HG03060 (cell line): ENCODE data around the gene NR3C1.

Source experiments
- ATAC-seq: cut with Tn5 transposase; IDR thresholded peaks from one replicate; pipeline ENCODE4 v1.9.1; 2021; ENCODE audit warnings: low read depth, moderate number of reproducible peaks; ENCODE audit not compliant: unreplicated experiment

Gene NR3C1

DNA sequence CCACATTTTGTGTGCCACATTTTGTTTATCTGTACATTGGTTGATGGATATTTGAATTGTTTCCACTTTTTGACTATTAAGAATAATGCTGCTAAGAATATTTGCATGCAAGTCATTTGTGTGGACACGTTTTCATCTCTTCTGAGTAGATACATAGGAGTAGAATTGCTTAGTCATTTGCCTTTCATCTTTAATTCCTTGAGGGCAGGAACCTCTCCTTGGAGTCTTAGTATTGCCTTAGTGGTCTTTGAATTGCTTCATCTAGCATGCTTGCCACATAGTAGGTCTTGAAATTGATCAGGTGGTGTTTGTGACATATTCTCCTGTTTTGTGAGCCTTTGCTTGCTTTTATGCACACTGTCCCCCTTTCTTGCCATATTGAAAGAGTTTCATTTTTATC lies 128.5 kb downstream of the NR3C1 start:
- no peak for ATAC-seq

DNA sequence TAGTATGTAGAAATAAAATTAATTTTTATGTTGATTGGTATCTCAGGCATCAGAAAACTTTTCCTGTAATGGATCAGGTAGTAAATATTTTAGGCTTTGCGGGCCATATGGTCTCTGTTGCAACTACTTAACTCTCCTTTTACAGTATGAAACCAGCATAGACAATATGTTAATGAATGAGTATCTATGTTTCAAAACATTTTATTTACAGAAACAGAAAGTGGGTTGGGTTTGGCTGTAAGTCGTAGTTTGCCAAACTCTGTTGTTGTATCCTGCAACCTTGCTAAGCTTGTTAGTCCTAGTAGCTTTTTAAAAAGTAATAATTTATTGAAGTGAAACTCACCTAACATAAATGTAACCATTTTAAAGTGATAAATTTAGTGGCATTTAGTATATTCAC lies 132.1 kb downstream of the NR3C1 start:
- ATAC-seq, result no peak

DNA sequence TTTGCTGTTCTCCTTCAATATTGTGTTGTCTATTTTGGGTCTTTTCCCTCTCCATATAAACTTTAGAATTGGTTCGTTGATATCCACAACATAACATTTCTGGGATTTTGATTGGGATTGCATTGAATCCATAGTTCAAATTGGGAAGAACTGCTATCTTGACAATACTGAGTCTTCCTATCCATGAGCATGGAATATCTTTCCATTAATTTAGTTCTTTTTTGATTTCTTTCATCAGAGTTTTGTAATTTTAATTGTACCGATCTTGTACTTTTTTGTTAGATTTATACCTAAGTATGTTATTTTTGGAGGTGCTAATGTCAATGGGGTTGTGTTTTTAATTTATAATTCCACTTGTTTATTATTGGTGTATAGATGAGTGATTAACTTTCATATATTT lies 135.1 kb downstream of the NR3C1 start:
- no peak for ATAC-seq

DNA sequence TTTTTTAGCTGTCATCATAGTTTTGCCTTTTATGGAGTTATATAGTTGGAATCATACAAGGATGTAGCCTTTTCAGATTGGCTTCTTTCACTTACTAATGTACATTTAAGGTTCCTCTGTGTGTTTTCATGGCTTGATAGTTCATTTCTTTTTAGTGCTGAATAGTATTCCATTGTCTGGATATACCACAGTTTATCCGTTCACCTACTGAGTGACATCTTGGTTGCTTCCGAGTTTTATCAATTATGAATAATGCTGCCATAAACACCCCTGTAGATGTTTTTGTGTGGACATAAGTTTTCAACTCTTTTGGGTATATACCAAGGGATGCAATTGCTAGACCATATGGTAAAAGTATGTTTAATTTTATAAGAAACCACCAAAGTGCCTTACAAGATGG lies 136.3 kb downstream of the NR3C1 start:
- ATAC-seq, result no peak

DNA sequence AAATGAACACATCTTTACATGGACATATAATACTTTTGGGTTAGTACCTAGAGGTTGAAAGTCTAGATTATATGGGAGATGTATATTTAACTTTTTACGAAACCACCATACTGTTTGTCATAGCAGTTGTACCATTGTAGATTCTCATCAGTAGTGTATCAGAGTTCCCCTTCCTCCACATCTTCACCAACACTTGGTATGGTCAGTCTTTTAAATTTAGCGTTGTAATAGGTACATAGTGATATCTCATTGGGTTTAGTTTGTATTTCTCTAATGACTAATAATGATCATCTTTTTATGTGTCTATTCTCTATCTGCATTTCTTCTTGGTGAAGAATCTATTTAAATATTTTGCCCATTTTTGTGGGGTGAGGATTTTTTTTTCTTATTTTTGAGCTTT lies 137.5 kb downstream of the NR3C1 start:
- ATAC-seq, result no peak

DNA sequence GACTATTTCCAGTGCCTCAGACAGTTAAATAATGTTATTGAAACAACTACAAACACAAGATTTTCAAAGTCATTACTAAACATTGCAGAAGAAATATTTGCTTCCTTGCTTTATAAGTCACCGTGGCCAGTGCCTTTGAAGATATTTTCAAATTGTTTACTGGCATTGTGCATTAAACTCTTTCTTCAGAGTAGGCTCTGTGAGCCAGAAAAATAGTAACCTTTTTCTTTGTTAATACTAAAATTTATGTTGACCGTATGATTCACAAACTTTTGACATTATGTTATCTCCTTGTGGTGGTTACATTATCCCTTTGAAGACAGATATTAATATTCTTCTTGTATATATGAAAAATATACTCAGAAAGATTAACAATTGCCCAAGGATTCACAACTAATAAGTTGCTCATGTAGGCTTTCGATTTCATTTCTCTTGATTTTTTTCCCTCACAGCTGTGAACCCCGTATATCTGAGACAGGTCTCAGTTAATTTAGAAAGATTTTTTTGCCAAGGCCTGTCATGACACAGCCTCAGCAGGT lies 140.1 kb downstream of the NR3C1 start:
- no peak for ATAC-seq

DNA sequence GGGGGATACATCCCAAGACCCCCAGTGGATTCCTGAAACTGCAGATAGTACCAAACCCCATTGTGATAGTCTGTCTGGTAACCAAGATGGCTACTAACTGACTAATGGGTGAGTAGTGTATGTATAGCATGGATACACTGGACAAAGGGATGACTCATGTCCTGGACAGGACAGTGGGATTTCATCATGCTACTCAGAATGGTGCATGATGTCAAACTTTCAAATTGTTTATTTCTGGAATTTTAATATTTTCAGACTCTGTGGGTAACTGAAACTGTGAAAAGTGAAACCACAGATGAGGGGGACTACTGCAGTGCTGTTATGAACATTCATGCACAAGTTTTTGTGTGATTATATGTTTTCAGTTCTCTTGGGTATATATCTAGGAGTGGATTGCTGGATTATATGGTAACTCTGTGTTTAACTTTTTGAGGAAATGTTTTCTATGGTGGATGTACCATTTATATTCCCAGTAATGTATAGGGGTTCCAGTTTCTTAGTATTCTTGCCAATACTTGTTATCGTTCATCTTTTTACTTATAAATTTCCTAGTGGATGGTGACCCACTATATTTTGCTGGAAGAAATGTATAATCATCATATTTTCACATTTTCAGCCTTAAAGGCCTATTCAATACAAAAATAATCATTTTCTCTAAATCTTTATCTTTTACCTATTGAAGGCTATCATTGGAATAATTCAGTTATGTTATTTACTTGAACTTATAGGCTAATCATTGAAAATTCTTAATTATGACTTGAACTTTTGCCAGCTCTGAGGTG lies 140.9 kb downstream of the NR3C1 start:
- no peak for ATAC-seq

DNA sequence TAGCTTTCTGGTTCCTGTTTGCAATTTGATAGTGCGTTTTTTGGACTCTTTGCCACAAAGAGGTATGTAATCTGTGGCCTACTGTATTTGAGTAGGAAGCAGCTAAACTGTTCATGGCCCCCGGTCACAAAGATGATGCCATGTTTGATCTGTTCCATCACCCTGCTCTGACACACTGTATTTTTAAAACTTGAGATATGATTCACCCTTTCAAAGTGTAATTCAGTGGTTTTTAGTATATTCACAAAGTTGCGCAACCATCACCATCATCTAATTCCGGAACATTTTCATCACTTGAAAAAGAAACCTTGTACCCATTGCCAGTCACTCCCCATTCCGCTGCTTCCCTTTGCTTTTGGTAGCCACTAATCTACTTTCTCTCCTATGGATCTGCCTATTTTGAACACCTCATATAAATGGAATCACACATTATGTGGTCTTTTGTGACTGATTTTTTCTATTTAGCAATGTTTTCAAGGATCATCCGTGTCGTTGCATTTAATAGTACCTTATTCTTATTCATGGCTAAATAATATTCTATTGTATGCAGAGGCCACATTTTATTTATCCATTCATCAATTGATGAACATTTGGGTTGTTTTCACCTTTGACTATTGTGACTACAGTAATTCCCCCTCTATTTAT lies 141.6 kb downstream of the NR3C1 start:
- no peak for ATAC-seq

DNA sequence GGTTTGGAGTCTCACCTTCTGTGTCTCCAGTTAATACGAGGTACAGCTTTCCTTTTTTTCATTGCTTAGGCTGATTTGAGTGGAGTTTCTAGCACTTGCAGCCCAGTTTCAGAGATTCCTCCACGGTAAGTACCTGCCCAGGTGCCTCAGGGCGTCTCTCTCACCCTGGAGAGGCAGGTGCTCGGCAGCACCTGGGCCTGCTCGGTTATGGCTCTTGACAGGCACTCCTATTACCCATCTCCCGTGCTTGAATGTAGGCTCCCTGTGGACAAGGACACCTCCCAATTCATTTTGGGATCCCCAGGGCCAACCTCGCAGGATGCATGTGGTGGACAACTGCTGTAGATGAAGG lies 144.3 kb downstream of the NR3C1 start:
- no peak for ATAC-seq

DNA sequence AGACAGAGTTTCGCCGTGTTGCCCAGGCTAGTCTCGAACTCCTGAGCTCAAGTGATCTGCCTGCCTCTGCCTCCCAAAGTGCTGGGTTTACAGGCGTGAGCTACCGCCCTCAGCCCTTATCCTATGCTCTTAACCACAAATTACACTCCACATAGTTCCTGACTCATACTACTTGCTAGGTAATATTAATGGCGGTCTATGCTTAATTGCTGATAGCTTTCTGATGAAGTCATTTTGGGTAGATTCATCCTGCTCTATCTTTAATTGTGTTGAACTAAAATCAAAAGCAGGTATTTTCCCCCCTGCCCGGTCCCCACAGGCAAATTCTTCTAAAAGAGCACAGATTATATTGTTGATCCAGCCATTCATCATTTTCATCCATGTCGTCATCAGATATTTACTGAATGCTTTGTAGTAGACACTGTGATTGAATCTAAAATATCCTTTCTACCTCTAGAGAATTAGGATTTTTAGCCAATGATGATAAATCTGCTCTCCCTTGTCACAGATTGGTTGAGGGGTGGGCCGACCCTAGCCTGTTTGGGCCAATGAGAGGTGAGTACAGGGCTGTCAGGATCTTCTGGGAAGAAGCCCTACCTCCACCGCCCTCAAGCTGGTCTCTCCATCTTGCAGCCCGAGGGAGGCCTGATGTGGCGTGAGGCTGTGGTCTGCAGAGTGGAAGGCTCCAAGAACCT lies 144.8 kb downstream of the NR3C1 start:
- ATAC-seq, result no peak

DNA sequence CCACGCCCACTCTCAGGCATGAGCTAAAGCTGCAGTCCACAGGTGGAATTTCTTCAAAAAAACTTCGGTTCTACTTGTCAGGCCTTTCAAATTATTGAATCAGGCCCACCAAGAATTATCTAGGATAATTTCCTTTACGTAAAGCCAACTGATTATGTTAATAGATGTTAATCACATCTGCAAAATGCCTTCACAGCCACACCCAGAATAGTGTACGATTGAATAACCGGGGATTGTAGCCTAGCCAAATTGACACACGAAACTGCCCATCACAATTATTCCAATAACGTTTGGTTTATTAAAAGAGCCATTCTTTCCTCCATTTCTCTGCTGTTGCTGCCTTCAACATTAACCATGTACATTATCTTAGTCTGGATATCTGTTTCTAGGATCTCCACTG lies 148.7 kb downstream of the NR3C1 start:
- no peak for ATAC-seq

DNA sequence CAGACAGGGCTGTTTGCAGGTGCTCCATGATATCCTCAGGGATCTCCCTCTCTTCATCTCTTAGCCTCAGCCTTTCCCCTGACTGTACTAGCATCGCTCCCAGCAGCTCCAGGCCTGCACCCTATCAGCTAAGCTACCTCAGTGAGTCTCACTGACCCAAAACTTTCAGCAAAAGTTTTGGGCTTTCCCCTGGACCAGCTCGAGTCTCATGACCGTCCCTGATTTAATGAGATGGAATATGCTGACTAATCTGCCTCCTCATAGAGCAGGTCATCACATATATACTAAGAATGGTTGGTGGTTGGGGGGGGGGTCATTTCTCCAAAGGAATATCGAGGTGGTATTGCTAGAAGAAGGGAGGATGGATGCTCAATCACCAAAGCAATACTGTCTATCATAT lies 151.5 kb downstream of the NR3C1 start:
- no peak for ATAC-seq

DNA sequence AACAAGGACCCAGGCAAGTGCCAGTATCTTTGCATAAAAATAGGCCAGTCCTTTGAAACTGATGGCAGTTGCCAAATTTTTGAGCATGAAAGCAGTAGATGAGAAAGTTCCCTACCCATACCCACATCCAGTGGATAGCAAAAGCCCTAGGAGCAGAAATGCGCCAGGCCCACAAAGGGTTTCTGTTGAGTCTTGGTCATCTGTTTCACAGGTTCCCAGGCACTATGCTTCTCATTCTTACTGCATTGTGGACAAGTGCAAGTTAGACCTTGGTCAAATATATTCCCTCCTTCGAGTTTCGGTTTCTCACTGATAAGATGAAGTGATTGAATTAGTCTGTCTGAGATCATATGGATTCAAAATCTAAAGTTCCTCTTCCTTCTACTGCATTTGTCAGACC lies 152.3 kb downstream of the NR3C1 start:
- ATAC-seq, result no peak

DNA sequence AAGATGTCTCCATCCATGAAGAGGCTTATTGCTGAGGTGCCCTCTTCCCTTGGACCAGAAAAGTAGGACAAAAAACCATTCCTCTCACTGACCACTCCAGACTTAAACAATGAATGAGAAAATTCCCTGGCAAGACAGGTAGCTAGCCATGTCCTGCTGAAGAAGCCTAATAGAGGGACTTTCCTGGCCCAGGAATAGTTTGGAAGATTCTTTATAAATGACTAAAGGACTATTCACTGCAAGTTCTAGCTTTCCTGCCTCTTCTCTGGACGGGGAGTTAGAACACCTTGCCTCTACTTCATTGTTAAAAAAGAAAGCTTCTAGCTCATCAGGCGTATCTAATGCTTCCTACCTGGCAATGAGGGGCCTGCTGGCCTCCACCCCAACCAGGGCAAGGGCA lies 153.6 kb downstream of the NR3C1 start:
- ATAC-seq, result no peak

DNA sequence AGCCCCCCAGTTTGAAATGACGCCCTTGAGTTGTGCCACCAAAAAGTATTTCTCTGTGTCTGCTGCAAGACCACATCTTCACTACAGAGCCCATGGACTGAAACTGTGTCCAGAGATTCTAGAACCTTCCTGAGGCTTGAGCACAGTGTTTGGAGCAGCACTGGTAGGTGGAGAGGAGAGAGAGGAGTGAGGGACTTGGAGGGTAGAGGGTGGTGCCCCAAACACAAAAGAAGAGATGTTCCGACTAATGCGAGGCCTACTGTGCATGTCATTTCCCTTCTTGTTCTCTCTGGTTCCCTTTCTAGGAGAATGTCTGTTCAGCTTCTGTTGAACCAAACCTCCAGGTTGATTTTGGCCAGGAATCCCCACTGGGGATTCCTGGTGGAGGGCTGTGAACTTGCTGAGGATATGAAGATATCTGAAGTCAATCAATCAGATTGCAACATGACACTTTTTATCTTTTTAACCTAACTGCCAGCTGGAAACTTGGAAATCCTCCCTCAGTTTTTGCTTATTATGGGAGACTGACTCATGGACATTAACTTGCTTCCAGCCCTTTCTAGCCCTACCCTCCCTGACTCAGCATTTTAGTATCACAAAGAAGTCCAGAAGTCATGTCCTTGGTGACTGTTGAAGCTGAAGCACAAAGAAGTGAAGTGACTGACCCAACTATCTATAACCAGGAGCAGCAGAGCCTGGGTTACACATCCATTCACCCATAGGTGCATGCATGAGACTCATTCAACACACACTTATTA lies 154.5 kb downstream of the NR3C1 start:
- ATAC-seq, result no peak

DNA sequence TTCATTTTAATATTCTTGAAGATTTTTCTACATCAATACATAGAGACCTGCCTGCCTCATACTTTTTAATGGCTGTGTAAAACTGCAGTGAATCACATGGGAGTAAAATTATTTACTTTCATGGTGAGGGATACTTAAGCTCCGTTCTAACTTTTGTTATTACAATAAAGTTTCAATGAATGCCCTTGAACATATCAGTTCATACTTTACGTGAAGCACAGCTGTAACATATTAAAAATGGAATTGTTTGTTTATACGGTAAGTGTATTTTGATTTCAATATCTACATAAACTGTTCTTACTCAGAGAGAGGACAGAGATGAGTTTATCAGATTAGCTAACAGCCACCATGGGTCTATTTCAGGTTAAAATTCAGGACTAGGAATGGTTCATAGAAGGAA lies 155.1 kb downstream of the NR3C1 start:
- no peak for ATAC-seq

DNA sequence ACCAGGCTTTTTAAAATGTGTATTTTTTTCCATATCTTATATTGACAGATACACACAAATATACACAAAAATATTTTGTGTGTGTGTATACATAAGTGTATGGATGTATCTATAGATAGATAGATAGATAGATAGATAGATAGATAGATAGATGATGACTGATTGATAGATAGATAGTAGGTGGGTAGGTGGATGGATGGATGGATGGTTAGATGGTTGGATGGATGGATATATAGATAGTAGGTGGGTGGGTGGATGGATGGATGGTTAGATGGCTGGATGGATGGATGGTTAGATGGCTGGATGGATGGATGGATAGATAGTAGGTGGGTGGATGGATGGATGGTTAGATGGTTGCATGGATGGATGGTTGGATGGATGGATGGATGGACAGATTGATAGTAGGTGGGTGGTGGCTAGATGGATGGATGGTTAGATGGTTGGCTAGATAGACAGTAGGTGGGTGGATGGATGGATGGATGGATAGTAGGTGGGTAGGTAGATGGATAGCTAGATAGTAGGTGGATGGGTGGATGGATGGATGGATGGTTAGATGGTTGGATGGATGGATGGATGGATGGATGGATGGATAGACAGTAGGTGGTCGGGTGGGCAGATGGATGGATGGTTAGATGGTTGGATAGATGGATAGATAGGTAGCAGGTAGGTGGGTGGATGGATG lies 156.2 kb downstream of the NR3C1 start:
- ATAC-seq, result no peak

DNA sequence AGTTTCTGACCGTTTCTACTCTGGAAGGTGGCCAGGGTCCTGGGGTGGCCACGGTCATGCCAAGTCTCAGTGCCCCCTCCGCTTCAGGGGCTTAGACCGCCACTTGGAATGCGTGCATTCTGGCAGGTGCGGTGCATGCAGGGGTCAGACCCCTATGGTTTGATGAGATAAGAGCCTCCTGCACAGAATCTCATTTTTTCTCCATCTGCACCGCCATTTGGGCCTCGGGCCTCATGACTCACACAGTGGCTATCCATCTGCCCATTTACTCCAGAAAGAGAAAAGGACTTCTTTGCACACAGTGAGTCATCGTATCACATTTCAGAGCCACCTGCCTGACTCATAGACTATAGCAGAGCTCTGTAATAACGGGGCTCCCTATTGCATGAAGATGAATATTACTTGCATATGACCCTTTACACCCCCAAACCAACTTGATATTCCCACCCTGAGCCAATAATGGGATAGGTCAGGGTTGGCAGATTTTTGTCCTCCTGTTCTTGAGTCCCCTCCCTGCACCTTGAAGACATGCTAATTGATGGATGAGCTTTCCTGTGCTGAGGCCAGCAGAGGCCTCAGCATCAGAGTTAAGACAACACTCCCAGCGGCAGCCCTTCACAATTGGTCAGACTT lies 157.4 kb downstream of the NR3C1 start:
- no peak for ATAC-seq

DNA sequence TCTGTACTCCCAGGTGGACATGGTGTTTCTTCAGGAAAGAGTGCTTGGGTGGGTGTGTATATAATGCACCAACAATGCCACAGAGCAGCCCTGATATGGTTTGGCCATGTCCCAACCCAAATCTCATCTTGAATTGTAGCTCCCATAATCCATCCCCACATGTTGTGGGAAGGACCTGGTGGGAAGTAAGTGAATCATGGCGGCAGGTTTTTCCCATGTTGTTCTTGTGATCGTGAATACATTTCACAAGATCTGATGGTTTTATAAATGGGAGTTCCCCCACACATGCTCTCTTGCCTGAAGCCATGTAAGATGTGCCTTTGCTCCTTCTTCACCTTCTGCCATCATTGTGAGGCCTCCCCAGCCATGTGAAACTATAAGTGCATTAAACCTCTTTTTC lies 158.5 kb downstream of the NR3C1 start:
- ATAC-seq, result no peak
